Activated B cell treated with CpG ODN at 0.5 μM for 24 hours (primary cell): Measurements from ENCODE around the gene TBC1D22A. TPM values are rescaled to one million over a fixed set of nuclear protein-coding genes. Genes with fewer than 3 reads are reported as not detected.
"Not testable (repeated sequence)": the region's sequence is repeated elsewhere in the genome, so short reads cannot be mapped to it uniquely, and the experiment has no call there.

ENCODE experiments used
- ATAC-seq: fragments of 200-7000 bp; cut with Tn5 transposase; one replicate; pipeline ENCODE4 v1.10.0; 2021; ENCODE audit warnings: low read depth, mild to moderate bottlenecking, moderate library complexity
- CTCF ChIA-PET: fragments of 350-600 bp; sonication (Branson Sonifier 250); formaldehyde crosslinking; loops from one replicate; lab custom pipeline; 2021; ENCODE audit warnings: antibody characterized with exemption; lab: Charles Lee
- POLR2A ChIA-PET: fragments of 350-600 bp; sonication (Branson Sonifier 250); formaldehyde crosslinking; loops from one replicate; lab custom pipeline; 2021; ENCODE audit warnings: antibody characterized with exemption; lab: Charles Lee
- DNase-seq: peaks from one replicate; pipeline ENCODE4 v3.0.0; 2022
- H3K27ac Mint-ChIP-seq: one replicate; pipeline ENCODE4 v1.8.0; 2020; ENCODE audit warnings: mixed read lengths
- H3K27me3 Mint-ChIP-seq: one replicate; pipeline ENCODE4 v1.8.0; 2021; ENCODE audit warnings: mixed read lengths
- H3K36me3 Mint-ChIP-seq: one replicate; pipeline ENCODE4 v1.8.0; 2021; ENCODE audit warnings: low read depth, mixed read lengths
- H3K4me1 Mint-ChIP-seq: one replicate; pipeline ENCODE4 v1.8.0; 2021; ENCODE audit warnings: mixed read lengths
- H3K4me3 Mint-ChIP-seq: one replicate; pipeline ENCODE4 v1.8.0; 2020; ENCODE audit warnings: mild to moderate bottlenecking, mixed read lengths
- H3K9me3 Mint-ChIP-seq: one replicate; pipeline ENCODE4 v1.8.0; 2020; ENCODE audit warnings: mixed read lengths
- CTCF ChIP-seq: fragments of 200-600 bp; IDR thresholded peaks from one replicate; pipeline ENCODE4 v1.8.0; 2022; ENCODE audit warnings: antibody characterized with exemption, mild to moderate bottlenecking
- intact Hi-C: fragments of 100-400 bp; cut with micrococcal nuclease; formaldehyde crosslinking; loops from one replicate; pipeline ENCODE4 v1.15.1; 2024
- total RNA-seq: library from RNA; stranded (reverse); gene quantifications from 2 replicates; pipeline ENCODE4 v1.2.3, GENCODE V29; 2022

The TBC1D22A gene
- total RNA-seq, 1 donor from 2014 or later: 85.9 TPM

- Mint-ChIP-seq H3K4me1 (no peaks in the 10 kb centered on the region), H3K9me3 (no peaks in the 10 kb centered on the region), H3K27me3 (no peaks in the 10 kb centered on the region), H3K36me3 (peaks cover 49% of the 10 kb centered on the region), H3K4me3 (no peak overlapping the region), H3K27ac (no peak overlapping the region)
- POLR2A ChIA-PET: no interaction called here
- no peak for DNase-seq
- intact Hi-C loops: no loop called here
- no peak for TF ChIP-seq CTCF
- CTCF ChIA-PET: no interaction called here
- no peak for ATAC-seq
Observed at GRCh38 chr22:47136671-47137070, 374.2 kb downstream of the TBC1D22A start.

- Mint-ChIP-seq H3K27ac (no peak overlapping the region), H3K4me3 (no peak overlapping the region), H3K27me3 (no peaks in the 10 kb centered on the region), H3K9me3 (no peaks in the 10 kb centered on the region), H3K36me3 (peaks cover 47% of the 10 kb centered on the region), H3K4me1 (no peaks in the 10 kb centered on the region)
- intact Hi-C loops: no loop called here
- DNase-seq: no peak
- CTCF ChIA-PET: no interaction called here
- TF ChIP-seq CTCF: no peak
- no peak for ATAC-seq
- POLR2A ChIA-PET: no interaction called here
Observed at GRCh38 chr22:47139013-47139789, 376.8 kb downstream of the TBC1D22A start.

GRCh38 chr22:47139790-47140119, 377.3 kb downstream of the TBC1D22A start:
- no peaks in the 10 kb centered on the region for H3K9me3 Mint-ChIP-seq
- intact Hi-C loops: no loop called here
- H3K4me1 Mint-ChIP-seq: no peaks in the 10 kb centered on the region
- H3K36me3 Mint-ChIP-seq: peaks cover 46% of the 10 kb centered on the region
- DNase-seq (no peak), ATAC-seq (no peak)
- TF ChIP-seq CTCF: no peak
- no peaks in the 10 kb centered on the region for H3K27me3 Mint-ChIP-seq
- ChIA-PET POLR2A (no interaction called here), CTCF (no interaction called here)
- H3K4me3 Mint-ChIP-seq: no peak overlapping the region
- no peak overlapping the region for H3K27ac Mint-ChIP-seq

- H3K4me3 Mint-ChIP-seq, intact Hi-C loops, DNase-seq, H3K27ac Mint-ChIP-seq, H3K27me3 Mint-ChIP-seq, H3K4me1 Mint-ChIP-seq, CTCF ChIA-PET, ATAC-seq, H3K9me3 Mint-ChIP-seq, POLR2A ChIA-PET: not testable (repeated sequence)
- peaks cover 50% of the 10 kb centered on the region for H3K36me3 Mint-ChIP-seq
Observed at GRCh38 chr22:47140975-47141374, 378.5 kb downstream of the TBC1D22A start.

- ChIA-PET POLR2A (no interaction called here), CTCF (no interaction called here)
- intact Hi-C loops: no loop called here
- H3K9me3 Mint-ChIP-seq: no peaks in the 10 kb centered on the region
- no peak for TF ChIP-seq CTCF
- ATAC-seq (no peak), DNase-seq (no peak)
- no peak overlapping the region for H3K4me3 Mint-ChIP-seq
- H3K36me3 Mint-ChIP-seq: peaks cover 48% of the 10 kb centered on the region
- H3K27ac Mint-ChIP-seq: no peak overlapping the region
- H3K4me1 Mint-ChIP-seq: no peaks in the 10 kb centered on the region
- no peaks in the 10 kb centered on the region for H3K27me3 Mint-ChIP-seq
Observed at GRCh38 chr22:47142427-47143046, 380.1 kb downstream of the TBC1D22A start.
